ELF-1 (cell line): ENCODE data around the gene UPF3A.
"Not testable (repeated sequence)": the region's sequence is repeated elsewhere in the genome, so short reads cannot be mapped to it uniquely, and the experiment has no call there.

Source experiments
- DNase-seq: peaks from one replicate; pipeline ENCODE4 v3.0.0-alpha.2; 2016; ENCODE audit warnings: low read depth, low spot score

UPF3A gene

GRCh38 chr13:114263578-114263977, 17.8 kb upstream of the UPF3A start:
- no peak for DNase-seq

- not testable (repeated sequence) for DNase-seq
These were observed 17.1 kb upstream of the UPF3A start for GRCh38 chr13:114264313-114264712.

- no peak for DNase-seq
These were observed 16.4 kb upstream of the UPF3A start for GRCh38 chr13:114264886-114265611.

GRCh38 chr13:114266241-114266640, 15.2 kb upstream of the UPF3A start:
- DNase-seq: no peak

- no peak for DNase-seq
These were observed 12.8 kb upstream of the UPF3A start for GRCh38 chr13:114268344-114269280.

- no peak for DNase-seq
These were observed 12.1 kb upstream of the UPF3A start for GRCh38 chr13:114269281-114269770.

- no peak for DNase-seq
These were observed 8.4 kb upstream of the UPF3A start for GRCh38 chr13:114272977-114273376.

GRCh38 chr13:114275304-114275703, 6.1 kb upstream of the UPF3A start:
- DNase-seq: no peak

- DNase-seq: no peak
These were observed 2.3 kb upstream of the UPF3A start for GRCh38 chr13:114279146-114279545.

- no peak for DNase-seq
These were observed 1.5 kb upstream of the UPF3A start for GRCh38 chr13:114279758-114280355.

GRCh38 chr13:114282041-114282670, 755 bp downstream of the UPF3A start:
- peak; percentile 86 for DNase-seq

GRCh38 chr13:114283576-114283975, 2.2 kb downstream of the UPF3A start:
- DNase-seq: no peak

- no peak for DNase-seq
These were observed 3.3 kb downstream of the UPF3A start for GRCh38 chr13:114284680-114285079.

GRCh38 chr13:114285166-114285808, 3.9 kb downstream of the UPF3A start:
- no peak for DNase-seq

- DNase-seq: no peak
These were observed 5.4 kb downstream of the UPF3A start for GRCh38 chr13:114286808-114287207.

- no peak for DNase-seq
These were observed 6.8 kb downstream of the UPF3A start for GRCh38 chr13:114288157-114288591.

- no peak for DNase-seq
These were observed 15.0 kb downstream of the UPF3A start for GRCh38 chr13:114296448-114296847.

GRCh38 chr13:114296902-114297301, 15.5 kb downstream of the UPF3A start:
- DNase-seq: no peak

GRCh38 chr13:114298866-114299265, 17.5 kb downstream of the UPF3A start:
- no peak for DNase-seq

GRCh38 chr13:114299604-114300305, 18.4 kb downstream of the UPF3A start:
- DNase-seq: no peak
